Nephron (organoid): ENCODE results near the gene PCBP3.

Experiments used
- H3K27ac Mint-ChIP-seq, 3 experiments: 2 replicates each; pipeline ENCODE4 v1.8.0; 2020; ENCODE audit warnings: mixed read lengths in 3 of 3, mild to moderate bottlenecking in 2 of 3, moderate library complexity in 1 of 3
- H3K27me3 Mint-ChIP-seq: 2 replicates; pipeline ENCODE4 v1.8.0; 2021; ENCODE audit warnings: low read depth, mild to moderate bottlenecking, moderate library complexity, mixed read lengths
- H3K36me3 Mint-ChIP-seq: 2 replicates; pipeline ENCODE4 v1.8.0; 2020; ENCODE audit warnings: low read depth, mixed read lengths
- H3K4me1 Mint-ChIP-seq: 2 replicates; pipeline ENCODE4 v1.8.0; 2020; ENCODE audit warnings: mixed read lengths
- H3K4me3 Mint-ChIP-seq, 3 experiments: 2 replicates each; pipeline ENCODE4 v1.8.0; 2020; ENCODE audit warnings: mild to moderate bottlenecking in 3 of 3, mixed read lengths in 3 of 3, moderate library complexity in 2 of 3
- H3K9me3 Mint-ChIP-seq: 2 replicates; pipeline ENCODE4 v1.8.0; 2020; ENCODE audit warnings: mixed read lengths
- TF ChIP-seq, protein P1 (sequence below), 3 experiments: fragments of 200-600 bp; sonication (generic); IDR thresholded peaks; one replicate each; pipeline ENCODE4 v1.5.0; 2021; ENCODE audit warnings: antibody characterized with exemption in 3 of 3; ENCODE audit not compliant: unreplicated experiment in 3 of 3

Gene PCBP3

DNA sequence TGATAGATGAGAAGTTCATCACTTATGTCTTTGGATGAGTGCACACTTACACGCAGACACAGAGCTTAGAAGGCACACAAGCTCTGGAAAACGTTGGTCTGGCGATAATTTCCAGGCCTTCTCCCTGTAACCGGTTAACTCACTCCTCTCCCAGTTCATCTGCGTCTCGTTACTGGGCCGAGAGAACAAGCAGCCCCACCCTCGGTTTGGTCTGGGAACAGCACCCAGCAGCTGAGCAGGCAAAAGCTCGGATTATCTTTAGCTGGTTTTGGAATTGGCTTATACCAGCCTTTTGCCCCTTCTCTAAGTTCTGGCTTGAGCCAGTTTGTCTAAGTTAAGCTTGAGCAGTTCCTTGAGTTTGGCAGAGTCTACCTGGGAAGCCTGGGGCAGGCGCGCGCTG is 310.7 kb downstream of the PCBP3 start:
- Mint-ChIP-seq H3K36me3 (no peaks in the 10 kb centered on the region), H3K4me1 (peaks cover 47% of the 10 kb centered on the region), H3K27me3 (peaks cover 4% of the 10 kb centered on the region), H3K27ac (peak overlapping the region; percentile 66 to 82 (median 82)), H3K9me3 (peaks cover 7% of the 10 kb centered on the region), H3K4me3 (no peak overlapping the region)
- TF ChIP-seq, protein P1, sequence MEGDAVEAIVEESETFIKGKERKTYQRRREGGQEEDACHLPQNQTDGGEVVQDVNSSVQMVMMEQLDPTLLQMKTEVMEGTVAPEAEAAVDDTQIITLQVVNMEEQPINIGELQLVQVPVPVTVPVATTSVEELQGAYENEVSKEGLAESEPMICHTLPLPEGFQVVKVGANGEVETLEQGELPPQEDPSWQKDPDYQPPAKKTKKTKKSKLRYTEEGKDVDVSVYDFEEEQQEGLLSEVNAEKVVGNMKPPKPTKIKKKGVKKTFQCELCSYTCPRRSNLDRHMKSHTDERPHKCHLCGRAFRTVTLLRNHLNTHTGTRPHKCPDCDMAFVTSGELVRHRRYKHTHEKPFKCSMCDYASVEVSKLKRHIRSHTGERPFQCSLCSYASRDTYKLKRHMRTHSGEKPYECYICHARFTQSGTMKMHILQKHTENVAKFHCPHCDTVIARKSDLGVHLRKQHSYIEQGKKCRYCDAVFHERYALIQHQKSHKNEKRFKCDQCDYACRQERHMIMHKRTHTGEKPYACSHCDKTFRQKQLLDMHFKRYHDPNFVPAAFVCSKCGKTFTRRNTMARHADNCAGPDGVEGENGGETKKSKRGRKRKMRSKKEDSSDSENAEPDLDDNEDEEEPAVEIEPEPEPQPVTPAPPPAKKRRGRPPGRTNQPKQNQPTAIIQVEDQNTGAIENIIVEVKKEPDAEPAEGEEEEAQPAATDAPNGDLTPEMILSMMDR (IDR thresholded peaks at IDR 0.05; ENCODE audit: unreplicated experiment in 3 of 3): no peak

DNA sequence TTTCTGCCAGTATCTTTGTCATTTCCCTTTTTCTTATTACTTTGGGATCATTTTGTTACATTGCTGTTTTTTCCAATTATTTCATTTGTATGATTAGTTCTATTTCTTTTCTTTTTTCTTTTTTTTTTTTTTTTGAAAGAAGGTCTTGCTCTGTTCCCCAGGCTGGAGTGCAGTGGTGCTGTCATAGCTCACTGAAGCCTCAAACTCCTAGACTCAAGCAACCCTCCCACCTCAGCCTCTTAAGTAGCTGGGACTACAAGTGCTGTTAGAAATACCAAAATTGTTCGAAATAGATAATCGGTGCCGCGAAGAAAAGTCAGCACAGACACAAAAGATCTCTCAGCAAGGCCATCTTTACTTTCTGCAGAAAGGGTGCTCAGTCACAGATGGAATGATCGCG is 311.4 kb downstream of the PCBP3 start:
- TF ChIP-seq, protein P1 (IDR thresholded peaks at IDR 0.05; ENCODE audit: unreplicated experiment in 3 of 3): no peak
- Mint-ChIP-seq H3K27me3 (peaks cover 4% of the 10 kb centered on the region), H3K36me3 (no peaks in the 10 kb centered on the region), H3K4me3 (no peak overlapping the region), H3K4me1 (peaks cover 47% of the 10 kb centered on the region), H3K9me3 (peaks cover 7% of the 10 kb centered on the region), H3K27ac (peak overlapping the region; percentile 66 to 82 (median 82))

DNA sequence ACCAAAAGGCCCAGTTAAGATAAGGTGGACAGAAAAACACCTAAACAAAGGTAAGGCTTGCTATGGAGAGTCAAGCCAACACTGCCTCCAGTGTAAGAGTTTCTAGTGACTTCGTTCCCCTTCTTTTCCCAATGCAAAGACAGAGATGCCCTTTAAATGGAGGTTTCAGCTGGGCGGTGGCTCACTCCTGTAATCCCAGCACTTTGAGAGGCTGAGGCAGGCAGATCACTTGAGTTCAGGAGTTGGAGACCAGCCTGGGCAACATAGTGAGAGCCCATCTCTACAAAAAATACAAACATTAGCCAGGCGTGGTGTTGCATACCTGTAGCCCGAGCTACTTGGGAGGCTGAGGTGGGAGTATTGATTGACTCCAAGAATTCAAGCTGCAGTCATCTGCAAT is 314.0 kb downstream of the PCBP3 start:
- Mint-ChIP-seq H3K27me3 (peaks cover 18% of the 10 kb centered on the region), H3K4me3 (no peak overlapping the region), H3K36me3 (peaks cover 11% of the 10 kb centered on the region), H3K27ac (no peak overlapping the region), H3K9me3 (peaks cover 24% of the 10 kb centered on the region), H3K4me1 (peaks cover 35% of the 10 kb centered on the region)
- TF ChIP-seq, protein P1 (IDR thresholded peaks at IDR 0.05; ENCODE audit: unreplicated experiment in 3 of 3): no peak

DNA sequence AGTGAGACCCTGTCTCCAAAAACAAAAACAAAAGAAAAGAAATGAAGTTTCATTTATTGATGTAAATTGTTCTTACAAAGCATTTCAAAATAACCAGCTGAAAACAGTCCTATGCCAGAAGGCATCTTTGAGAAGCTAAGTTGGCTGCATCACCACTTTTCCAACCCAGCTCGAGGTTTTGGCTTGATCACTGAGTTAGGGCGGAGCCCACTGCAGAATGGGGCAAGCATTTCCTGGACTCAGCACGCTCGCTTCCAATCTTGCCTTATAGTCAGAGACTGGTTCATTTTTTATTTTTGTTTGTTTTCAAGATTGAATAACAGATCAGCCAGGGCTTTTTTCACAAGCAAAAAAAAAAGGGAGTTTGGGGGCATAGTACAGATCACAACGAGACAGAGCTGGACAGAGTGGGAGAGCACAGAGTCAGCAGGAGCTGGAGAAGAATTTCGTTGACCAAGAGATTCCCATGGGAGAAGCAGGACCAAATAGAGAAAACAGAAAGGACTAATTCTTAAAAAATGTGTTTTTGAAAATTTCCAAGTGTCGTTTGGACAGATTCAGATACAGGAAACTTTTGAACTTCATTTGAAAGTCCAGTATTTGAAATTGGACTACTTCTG is 314.6 kb downstream of the PCBP3 start:
- Mint-ChIP-seq H3K27me3 (peaks cover 18% of the 10 kb centered on the region), H3K4me1 (peaks cover 31% of the 10 kb centered on the region), H3K27ac (peak overlapping the region in 2 of 3 experiments; percentile 15 to 64), H3K9me3 (peaks cover 29% of the 10 kb centered on the region), H3K4me3 (peak overlapping the region in 1 of 3 experiments; percentile 27), H3K36me3 (peaks cover 11% of the 10 kb centered on the region)
- TF ChIP-seq, protein P1 (IDR thresholded peaks at IDR 0.05; ENCODE audit: unreplicated experiment in 3 of 3): no peak

DNA sequence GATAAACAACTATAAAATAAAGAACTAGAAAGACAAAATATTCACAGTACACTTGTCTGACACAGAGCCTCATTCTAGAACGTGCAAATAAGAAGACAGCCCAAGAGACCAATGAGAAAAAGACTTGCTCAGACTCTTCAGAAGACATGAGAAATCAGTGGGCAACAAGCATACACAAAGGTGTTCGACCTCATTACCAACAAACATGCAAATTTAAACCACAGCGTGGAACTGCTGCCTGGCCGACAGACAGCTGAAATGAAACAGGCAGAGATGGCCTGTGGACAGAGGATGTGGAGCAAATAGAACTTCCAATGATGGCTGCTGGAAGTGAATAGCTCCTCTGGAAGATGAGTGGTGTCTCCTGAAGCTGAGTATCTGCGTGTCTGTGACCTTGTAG is 315.7 kb downstream of the PCBP3 start:
- Mint-ChIP-seq H3K9me3 (peaks cover 38% of the 10 kb centered on the region), H3K4me1 (peaks cover 24% of the 10 kb centered on the region), H3K27me3 (peaks cover 18% of the 10 kb centered on the region)

More for the DNA sequence above, 315.7 kb downstream of the PCBP3 start:
- Mint-ChIP-seq H3K4me3 (no peak overlapping the region), H3K27ac (no peak overlapping the region), H3K36me3 (peaks cover 11% of the 10 kb centered on the region)
- TF ChIP-seq, protein P1 (IDR thresholded peaks at IDR 0.05; ENCODE audit: unreplicated experiment in 3 of 3): no peak
